Activated CD4-positive, CD25-positive, alpha-beta regulatory T cell treated with anti-CD3 and anti-CD28 coated beads, Interleukin-2, amount 50 U/mL, for 72 hours (primary cell): Measurements from ENCODE around the gene VPS9D1.
"Not testable (repeated sequence)": the region's sequence is repeated elsewhere in the genome, so short reads cannot be mapped to it uniquely, and the experiment has no call there.

Experiments used
- DNase-seq: peaks from one replicate; pipeline ENCODE4 v3.0.0; 2021

The VPS9D1 gene

GRCh38 chr16:89691986-89692569, 28.6 kb downstream of the VPS9D1 start:
- DNase-seq: no peak

DNA sequence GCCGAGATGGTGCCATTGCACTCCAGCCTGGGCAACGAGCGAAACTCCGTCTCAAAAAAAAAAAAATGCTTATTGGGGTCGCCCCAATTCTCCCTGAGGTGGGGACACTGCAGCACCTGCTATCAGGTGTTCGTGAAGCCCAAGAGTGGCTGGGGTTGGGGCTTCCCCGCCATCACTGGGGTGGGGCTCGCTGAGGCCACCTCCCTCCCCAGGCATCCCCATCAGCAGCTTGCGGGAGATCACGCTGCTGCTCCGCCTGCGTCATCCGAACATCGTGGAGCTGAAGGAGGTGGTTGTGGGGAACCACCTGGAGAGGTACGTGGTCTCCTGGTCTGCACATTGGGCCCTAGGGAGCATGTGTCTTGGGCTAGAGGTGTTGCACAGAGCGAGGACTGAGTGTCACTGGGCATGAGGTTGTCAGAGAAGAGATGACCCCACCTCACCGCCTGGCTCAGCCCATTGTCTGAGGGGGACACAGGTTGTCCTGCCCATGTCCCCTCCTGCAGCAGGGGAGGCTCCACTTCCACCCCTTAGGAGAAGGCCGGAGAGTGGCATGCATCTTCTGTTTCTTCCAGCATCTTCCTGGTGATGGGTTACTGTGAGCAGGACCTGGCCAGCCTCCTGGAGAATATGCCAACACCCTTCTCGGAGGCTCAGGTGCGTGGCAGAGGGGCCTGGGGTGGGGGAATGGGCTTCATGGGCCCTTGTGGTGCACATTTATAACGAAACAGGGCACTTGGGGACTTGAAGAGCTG, 29.3 kb downstream of the VPS9D1 start:
- no peak for DNase-seq

- no peak for DNase-seq
Measured at GRCh38 chr16:89690392-89690901, 30.3 kb downstream of the VPS9D1 start.

GRCh38 chr16:89689621-89690020, 31.1 kb downstream of the VPS9D1 start:
- not testable (repeated sequence) for DNase-seq

- DNase-seq: no peak
Measured at GRCh38 chr16:89689142-89689541, 31.6 kb downstream of the VPS9D1 start.

- DNase-seq: no peak
Measured at GRCh38 chr16:89688395-89688794, 32.3 kb downstream of the VPS9D1 start.

DNA sequence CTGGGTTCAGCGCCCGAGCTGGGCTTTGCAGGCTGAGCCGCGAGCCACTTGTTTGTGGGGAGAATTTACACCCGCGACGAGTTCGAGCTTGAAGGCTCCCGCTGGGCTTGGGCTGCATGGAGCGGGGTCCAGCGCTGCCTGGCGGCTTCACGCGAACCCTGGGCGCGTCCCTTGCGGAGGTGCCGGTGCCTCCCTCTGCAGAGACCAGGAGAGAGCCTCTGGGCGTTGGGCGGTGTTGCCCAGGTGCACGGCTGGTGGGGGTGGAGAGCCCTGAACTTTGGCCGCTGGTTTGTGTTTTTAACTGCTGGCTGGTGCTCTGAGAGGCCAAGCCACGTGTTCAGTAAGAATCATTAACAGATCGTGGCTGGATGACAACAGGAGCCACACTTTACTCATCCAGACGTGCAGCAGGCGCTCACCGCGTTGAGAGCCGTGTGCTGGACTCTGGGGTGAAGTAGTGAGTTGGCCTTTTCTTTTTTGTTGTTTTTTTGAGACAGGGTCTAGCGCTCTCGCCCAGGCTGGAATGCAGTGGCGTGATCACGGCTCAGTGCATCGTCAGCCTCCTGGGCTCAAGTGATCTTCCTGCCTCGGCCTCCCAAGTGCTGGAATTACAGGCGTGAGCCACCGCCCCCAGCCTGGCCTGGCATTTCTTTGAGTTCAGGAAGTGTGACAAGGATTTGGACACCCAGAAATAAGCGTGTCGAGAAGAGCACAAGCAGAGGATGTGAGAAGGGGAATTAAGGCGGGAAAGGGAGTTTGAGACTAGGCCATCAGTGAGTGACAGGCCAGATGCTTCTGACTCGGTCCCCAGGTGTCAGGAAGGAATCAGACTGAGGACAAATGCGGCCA, 33.4 kb downstream of the VPS9D1 start:
- DNase-seq: no peak

GRCh38 chr16:89686520-89687091, 34.1 kb downstream of the VPS9D1 start, which contains the start of gene CDK10:
Gene CDK10 (plus strand): TSS chr16:89686689. CDS start chr16:89686711, 22 bp downstream.
- DNase-seq: peak; percentile 96

GRCh38 chr16:89685916-89686315, 34.8 kb downstream of the VPS9D1 start:
- DNase-seq: no peak

GRCh38 chr16:89678258-89678657, 42.4 kb downstream of the VPS9D1 start:
- no peak for DNase-seq

GRCh38 chr16:89672177-89672941, 48.3 kb downstream of the VPS9D1 start:
- DNase-seq: no peak

GRCh38 chr16:89671565-89671964, 49.1 kb downstream of the VPS9D1 start:
- not testable (repeated sequence) for DNase-seq

DNA sequence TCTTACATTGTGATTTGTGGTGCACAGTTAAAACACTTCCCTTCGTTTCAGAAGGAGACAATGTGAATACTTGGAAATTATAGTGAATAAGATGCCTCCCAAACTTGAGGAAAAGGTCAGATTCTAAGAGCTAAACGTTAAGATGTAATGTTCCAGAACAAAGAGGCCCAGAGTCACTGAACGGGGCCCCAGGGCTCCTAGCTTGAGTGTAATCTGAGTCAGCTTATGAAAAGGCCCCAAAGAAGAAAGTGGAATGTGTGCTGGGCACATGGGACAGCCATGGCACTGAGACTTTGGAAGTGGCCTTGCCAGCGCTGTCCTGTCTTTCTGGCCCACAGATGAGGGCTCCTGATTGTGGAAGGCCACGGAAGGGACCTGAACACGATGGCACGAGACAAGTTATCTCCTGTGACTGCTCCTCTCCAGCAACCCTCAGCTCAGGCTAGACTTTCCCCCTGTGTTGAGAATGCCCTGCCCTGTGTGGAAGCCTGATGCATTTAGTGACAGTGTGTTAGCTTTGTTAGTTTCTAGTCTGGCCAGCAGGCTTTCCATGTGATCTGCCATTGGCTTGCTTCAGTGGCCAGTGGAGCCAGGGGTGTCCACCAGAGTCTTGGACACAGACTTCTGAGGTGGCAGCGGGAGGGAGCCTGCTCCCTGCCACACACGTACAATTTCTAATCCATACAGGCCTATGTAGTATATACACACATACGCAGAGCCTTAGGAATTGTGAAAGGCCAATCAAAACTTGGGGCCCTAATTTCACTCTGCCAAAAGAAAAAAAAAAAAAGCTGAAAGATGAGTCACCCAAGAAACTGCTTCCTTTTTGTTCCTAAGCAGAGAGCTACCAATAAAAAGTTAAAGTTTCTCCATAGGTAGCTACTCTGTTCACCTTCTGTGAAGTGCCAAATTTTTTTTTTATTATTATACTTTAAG, 49.9 kb downstream of the VPS9D1 start:
- DNase-seq: no peak

GRCh38 chr16:89669755-89670154, 50.9 kb downstream of the VPS9D1 start:
- no peak for DNase-seq

DNA sequence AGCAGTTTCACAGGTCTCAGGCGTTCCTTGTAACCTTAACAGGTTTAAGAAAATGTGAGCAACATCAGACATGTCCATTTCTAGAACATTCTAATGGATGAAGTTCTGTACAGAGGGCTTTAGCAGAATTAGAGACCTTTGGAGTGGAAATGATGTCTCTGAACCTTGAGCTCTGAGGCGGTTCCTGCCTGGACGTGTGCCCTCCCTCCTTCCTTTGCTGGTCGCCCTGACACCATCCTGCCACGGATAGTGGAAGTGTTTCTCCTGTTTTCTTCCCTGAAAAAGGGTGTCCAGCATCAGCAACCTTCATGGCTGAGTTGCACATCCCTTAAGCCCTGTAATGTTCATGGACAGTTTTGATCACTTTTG, 51.9 kb downstream of the VPS9D1 start:
- DNase-seq: no peak

- no peak for DNase-seq
Measured at GRCh38 chr16:89667633-89668032, 53.1 kb downstream of the VPS9D1 start.

GRCh38 chr16:89667000-89667399, 53.7 kb downstream of the VPS9D1 start:
- not testable (repeated sequence) for DNase-seq

DNA sequence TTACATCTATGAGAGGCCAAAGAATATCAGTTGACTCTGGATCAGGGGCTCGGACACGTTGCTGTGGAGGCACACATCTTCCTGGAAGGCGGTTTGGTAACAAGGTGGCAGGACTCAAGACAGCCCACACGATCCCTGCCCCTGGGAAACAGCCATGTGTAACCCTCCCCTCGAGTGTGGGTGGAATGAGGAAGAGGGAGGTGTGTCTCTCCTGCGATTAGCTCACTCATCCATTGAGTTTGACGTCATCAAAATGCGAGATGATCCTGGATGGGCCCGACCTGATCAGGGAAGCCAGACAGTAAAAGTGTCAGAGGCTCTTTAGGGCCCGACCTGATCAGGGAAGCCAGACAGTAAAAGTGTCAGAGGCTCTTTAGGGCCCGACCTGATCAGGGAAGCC, 56.5 kb downstream of the VPS9D1 start:
- not testable (repeated sequence) for DNase-seq

DNA sequence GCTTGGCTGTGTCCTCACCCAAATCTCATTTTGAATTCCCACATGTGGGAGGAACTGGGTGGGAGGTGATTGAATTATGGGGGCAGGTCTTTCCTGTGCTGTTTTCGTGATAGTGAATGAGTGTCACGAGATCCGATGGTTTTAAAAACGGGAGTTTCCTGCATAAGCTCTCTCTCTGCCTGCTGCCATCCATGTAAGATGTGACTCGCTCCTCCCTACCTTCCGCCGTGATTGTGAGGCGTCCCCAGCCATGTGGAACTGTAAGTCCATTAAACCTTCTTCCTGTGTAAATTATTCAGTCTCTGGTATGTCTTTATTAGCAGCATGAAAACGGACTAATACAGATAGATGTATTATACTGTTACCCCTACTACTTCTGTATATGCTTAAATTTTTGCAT, 59.5 kb downstream of the VPS9D1 start:
- no peak for DNase-seq

- DNase-seq: no peak
Measured at GRCh38 chr16:89660146-89660545, 60.6 kb downstream of the VPS9D1 start.

DNA sequence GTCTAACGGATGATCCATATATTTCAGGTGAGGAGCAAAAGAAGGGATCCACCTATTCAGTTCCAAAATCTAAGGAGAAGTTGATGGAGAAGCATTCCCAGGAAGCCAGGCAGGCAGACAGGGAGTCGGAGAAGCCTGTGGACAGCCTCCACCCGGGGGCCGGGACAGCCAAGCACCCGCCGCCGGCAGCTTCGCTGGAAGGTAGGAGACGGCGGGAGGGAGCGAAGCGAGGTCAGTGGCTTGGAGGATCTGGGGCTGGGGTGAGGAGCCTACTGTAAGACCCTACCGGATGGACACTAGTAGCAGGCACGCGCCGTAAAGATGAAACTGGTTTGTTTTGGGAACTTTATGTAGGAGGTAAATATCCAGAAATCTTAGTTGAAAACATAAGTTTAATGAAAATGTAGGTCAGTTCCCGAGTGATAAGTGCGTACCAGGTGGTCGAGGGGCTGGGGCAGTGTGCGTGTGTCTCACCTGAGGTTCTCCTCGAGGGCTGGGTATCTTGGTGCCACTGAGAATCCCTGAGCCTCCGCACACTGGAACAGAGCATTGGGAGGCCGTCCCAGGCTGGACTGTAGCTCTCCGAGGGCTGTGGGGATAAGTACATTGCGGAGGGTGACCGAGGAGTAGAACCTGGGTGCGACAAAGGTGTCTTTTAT, 62.3 kb downstream of the VPS9D1 start:
- peak; percentile 48 for DNase-seq
